Esophagus muscularis mucosa (tissue), 4 donors: ENCODE results near the gene CAMKMT. TPM values are rescaled to one million over a fixed set of nuclear protein-coding genes. Genes with fewer than 3 reads are reported as not detected.

Experiments
- DNase-seq: peaks from one replicate; pipeline ENCODE4 v3.0.0-alpha.2; 2017; ENCODE audit errors: extremely low spot score
- H3K27ac ChIP-seq, 4 donors: fragments of 200-600 bp; sonication (generic); replicated peaks in 1 of 4; 1 replicate in 3 of 4; 2 replicates in 1 of 4; pipeline ENCODE4 v1.5.1; 2016 to 2019; ENCODE audit warnings: mild to moderate bottlenecking in 1 of 4
- H3K27me3 ChIP-seq, 4 donors: fragments of 200-600 bp; sonication (generic); one replicate each; pipeline versions ENCODE4 v1.5.1 to v1.6.0; 2016 to 2019
- H3K36me3 ChIP-seq, 4 donors: fragments of 200-600 bp; sonication (generic); one replicate each; pipeline ENCODE4 v1.5.1; 2016 to 2019
- H3K4me1 ChIP-seq, 4 donors: fragments of 200-600 bp; sonication (generic); one replicate each; pipeline ENCODE4 v1.5.1; 2016 to 2019
- H3K4me3 ChIP-seq, 4 donors: fragments of 200-600 bp; sonication (generic); 1 replicate in 2 of 4; 2 replicates in 2 of 4; pipeline ENCODE4 v1.5.1; 2016 to 2019; ENCODE audit warnings: mild to moderate bottlenecking in 4 of 4, moderate library complexity in 1 of 4
- H3K9me3 ChIP-seq, 4 donors: fragments of 200-600 bp; sonication (generic); 1 replicate in 3 of 4; 2 replicates in 1 of 4; pipeline ENCODE4 v1.5.1; 2016 to 2019
- CTCF ChIP-seq, 3 experiments: fragments of 200-600 bp in 2 of 3; fragments of 450-650 bp in 1 of 3; sonication (generic) in 2 of 3; IDR thresholded peaks; one replicate each; pipeline ENCODE4 v1.5.1; 2017 to 2019; ENCODE audit warnings: antibody characterized with exemption in 3 of 3, mild to moderate bottlenecking in 2 of 3, moderate library complexity in 1 of 3
- EP300 ChIP-seq: sonication (generic); formaldehyde crosslinking; IDR thresholded peaks from one replicate; pipeline ENCODE4 v1.6.1; 2017; ENCODE audit warnings: antibody characterized with exemption
- POLR2A ChIP-seq: fragments of 450-650 bp; IDR thresholded peaks from one replicate; pipeline ENCODE4 v1.6.1; 2017; ENCODE audit warnings: antibody characterized with exemption, moderate library complexity, mild to moderate bottlenecking, low read depth
- POLR2AphosphoS5 ChIP-seq, 2 donors: sonication (generic); formaldehyde crosslinking; IDR thresholded peaks; one replicate each; pipeline ENCODE4 v1.6.1; 2017; ENCODE audit warnings: antibody characterized with exemption in 2 of 2
- WGBS: methylation state at CpG from one replicate; pipeline ENCODE4 v1.1.5; 2018; 5-methylcytosine and 5-hydroxymethylcytosine counted together
- intact Hi-C: fragments of 100-400 bp; cut with DNase I; formaldehyde crosslinking; loops from one replicate; pipeline ENCODE4 v1.15.1; 2023
- total RNA-seq, 4 donors: library from RNA; depleted of rRNA; stranded (reverse); fragments of >200 nt; gene quantifications; one replicate each; pipeline versions ENCODE4 v1.1.0 to v1.2.1, GENCODE V29; 2016

Gene CAMKMT
- total RNA-seq, 4 donors from 2014 or later = 5.8 to 8.3 (median 6.9) TPM

- Histone ChIP-seq H3K4me1 (no peaks in the 10 kb centered on the region), H3K27ac (no peak overlapping the region), H3K36me3 (no peaks in the 10 kb centered on the region), H3K9me3 (peaks cover 0 to 7% (median 2%) of the 10 kb centered on the region in 4 donors), H3K27me3 (peaks cover 0 to 19% (median 0%) of the 10 kb centered on the region in 4 donors), H3K4me3 (no peak overlapping the region)
- intact Hi-C loops = no loop called here
- TF ChIP-seq POLR2A (no peak), CTCF (IDR thresholded peaks at IDR 0.05) (no peak), EP300 (no peak), POLR2AphosphoS5 (IDR thresholded peaks at IDR 0.05) (no peak)
- DNase-seq = no peak
- WGBS = 97% methylated on average over 7 of the region's 7 CpGs
Observed at GRCh38 chr2:44786045-44786816, 424.5 kb downstream of the CAMKMT start.

- 96% methylated on average over 5 of the region's 5 CpGs for WGBS
- DNase-seq = no peak
- H3K4me3 ChIP-seq = no peak overlapping the region
- no peaks in the 10 kb centered on the region for H3K4me1 ChIP-seq
- no peaks in the 10 kb centered on the region for H3K36me3 ChIP-seq
- intact Hi-C loops = no loop called here
- H3K9me3 ChIP-seq = peaks cover 0 to 7% (median 2%) of the 10 kb centered on the region in 4 donors
- peaks cover 0 to 19% (median 0%) of the 10 kb centered on the region in 4 donors for H3K27me3 ChIP-seq
- no peak overlapping the region for H3K27ac ChIP-seq
- TF ChIP-seq POLR2AphosphoS5 (IDR thresholded peaks at IDR 0.05) (no peak), CTCF (IDR thresholded peaks at IDR 0.05) (no peak), POLR2A (no peak), EP300 (no peak)
Observed at GRCh38 chr2:44786817-44787214, 425.1 kb downstream of the CAMKMT start.

DNA sequence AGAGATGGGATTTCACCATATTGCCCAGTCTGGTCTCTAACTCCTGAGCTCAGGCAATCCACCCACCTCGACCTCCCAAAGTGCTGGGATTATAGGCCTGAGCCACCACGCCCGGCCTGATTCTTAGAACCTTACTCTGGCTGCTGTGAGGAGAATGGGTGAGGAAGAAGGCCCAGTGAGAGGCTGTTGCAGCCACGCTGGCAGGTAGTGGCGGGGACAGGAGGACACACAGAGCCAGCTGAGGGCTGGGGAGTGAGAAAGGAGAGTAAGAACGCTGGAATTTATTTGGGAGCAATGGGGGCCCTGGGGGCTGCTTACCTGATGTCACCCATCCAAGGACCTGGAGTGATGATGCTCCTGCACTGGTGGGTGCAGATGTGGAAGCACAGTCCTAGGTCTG lies 425.9 kb downstream of the CAMKMT start:
- H3K36me3 ChIP-seq = no peaks in the 10 kb centered on the region
- H3K27me3 ChIP-seq = peaks cover 0 to 19% (median 0%) of the 10 kb centered on the region in 4 donors
- 91% methylated on average over 6 of the region's 6 CpGs for WGBS
- H3K4me1 ChIP-seq = no peaks in the 10 kb centered on the region
- no peaks in the 10 kb centered on the region for H3K9me3 ChIP-seq
- TF ChIP-seq POLR2AphosphoS5 (IDR thresholded peaks at IDR 0.05) (no peak), POLR2A (no peak), CTCF (IDR thresholded peaks at IDR 0.05) (no peak), EP300 (no peak)
- intact Hi-C loops = no loop called here
- DNase-seq = no peak
- no peak overlapping the region for H3K27ac ChIP-seq
- H3K4me3 ChIP-seq = no peak overlapping the region

- H3K27me3 ChIP-seq = peaks cover 0 to 19% (median 0%) of the 10 kb centered on the region in 4 donors
- 66% methylated on average over 5 of the region's 5 CpGs for WGBS
- H3K4me1 ChIP-seq = no peaks in the 10 kb centered on the region
- H3K4me3 ChIP-seq = no peak overlapping the region
- H3K27ac ChIP-seq = no peak overlapping the region
- no peaks in the 10 kb centered on the region for H3K9me3 ChIP-seq
- intact Hi-C loops = no loop called here
- DNase-seq = no peak
- TF ChIP-seq POLR2A (no peak), POLR2AphosphoS5 (IDR thresholded peaks at IDR 0.05) (no peak), EP300 (no peak), CTCF (IDR thresholded peaks at IDR 0.05) (no peak)
- no peaks in the 10 kb centered on the region for H3K36me3 ChIP-seq
Observed at GRCh38 chr2:44789446-44789845, 427.7 kb downstream of the CAMKMT start.
